HepG2 (cell line): ENCODE results near the gene BACE1-AS. TPM values are rescaled to one million over a fixed set of nuclear protein-coding genes. Genes with fewer than 3 reads are reported as not detected.

Experiments
- AGO2 ChIP-seq: fragments of 200-400 bp; formaldehyde crosslinking; optimal IDR thresholded peaks from 2 replicates; pipeline ENCODE3; 2017; ENCODE audit warnings: mild to moderate bottlenecking, low read depth, low read length, moderate library complexity
- ARNT2 ChIP-seq: sonication (generic); formaldehyde crosslinking; IDR thresholded peaks from 2 replicates; pipeline ENCODE4 v1.8.0; 2022; ENCODE audit warnings: mild to moderate bottlenecking, low read depth, missing genetic modification reagents, moderate library complexity
- CBX5 ChIP-seq: sonication (generic); formaldehyde crosslinking; IDR thresholded peaks from 2 replicates; pipeline ENCODE4 v1.4.0; 2020; ENCODE audit warnings: missing genetic modification reagents, borderline replicate concordance
- EED ChIP-seq: sonication (generic); formaldehyde crosslinking; IDR thresholded peaks from 2 replicates; pipeline ENCODE4 v1.5.0; 2020; ENCODE audit warnings: mild to moderate bottlenecking, missing genetic modification reagents
- GABPB1 ChIP-seq: IDR thresholded peaks from 2 replicates; pipeline ENCODE4 v1.6.1; 2016; ENCODE audit warnings: mild to moderate bottlenecking, missing genetic modification reagents, moderate library complexity, missing compliant biosample characterization
- HIVEP1 ChIP-seq: sonication (generic); formaldehyde crosslinking; IDR thresholded peaks from 2 replicates; pipeline ENCODE4 v1.4.0; 2020; ENCODE audit warnings: mild to moderate bottlenecking, missing genetic modification reagents
- HNF1B ChIP-seq: sonication (generic); formaldehyde crosslinking; IDR thresholded peaks from 2 replicates; pipeline ENCODE4 v1.5.1; 2020; ENCODE audit warnings: mild to moderate bottlenecking, moderate library complexity, missing genetic modification reagents
- ISX ChIP-seq: sonication (generic); formaldehyde crosslinking; conservative IDR thresholded peaks from 2 replicates; pipeline ENCODE4 v1.5.0; 2020; ENCODE audit warnings: missing genetic modification reagents
- NAIF1 ChIP-seq: sonication (generic); formaldehyde crosslinking; IDR thresholded peaks from 2 replicates; pipeline ENCODE4 v1.5.0; 2020; ENCODE audit warnings: mild to moderate bottlenecking, missing genetic modification reagents, borderline replicate concordance
- ONECUT2 ChIP-seq: sonication (generic); formaldehyde crosslinking; IDR thresholded peaks from 2 replicates; pipeline ENCODE4 v1.4.0; 2020; ENCODE audit warnings: missing genetic modification reagents
- SAFB2 ChIP-seq: sonication (generic); formaldehyde crosslinking; IDR thresholded peaks from 2 replicates; pipeline ENCODE4 v1.5.1; 2020; ENCODE audit warnings: missing genetic modification reagents, low read depth, mild to moderate bottlenecking, borderline replicate concordance
- SP2 ChIP-seq: sonication (generic); formaldehyde crosslinking; IDR thresholded peaks from 2 replicates; pipeline ENCODE4 v1.5.1; 2020; ENCODE audit warnings: mild to moderate bottlenecking, missing genetic modification reagents
- THAP11 ChIP-seq: IDR thresholded peaks from 2 replicates; pipeline ENCODE4 v1.6.1; 2016; ENCODE audit warnings: missing biosample characterization, missing genetic modification reagents
- ZC3H13 ChIP-seq: sonication (generic); formaldehyde crosslinking; IDR thresholded peaks from 2 replicates; pipeline ENCODE4 v1.8.1; 2023; ENCODE audit warnings: mild to moderate bottlenecking, missing genetic modification reagents, moderate library complexity
- ZNF256 ChIP-seq: sonication (generic); formaldehyde crosslinking; conservative IDR thresholded peaks from 2 replicates; pipeline ENCODE4 v1.4.0; 2020; ENCODE audit warnings: missing genetic modification reagents
- ZNF281 ChIP-seq: sonication (generic); formaldehyde crosslinking; IDR thresholded peaks from 2 replicates; pipeline ENCODE4 v1.4.0; 2020; ENCODE audit warnings: missing genetic modification reagents, borderline replicate concordance
- ZNF512 ChIP-seq: sonication (generic); formaldehyde crosslinking; IDR thresholded peaks from 2 replicates; pipeline ENCODE4 v1.4.0; 2020; ENCODE audit warnings: mild to moderate bottlenecking, missing genetic modification reagents
- ZNF607 ChIP-seq: sonication (generic); formaldehyde crosslinking; IDR thresholded peaks from 2 replicates; pipeline ENCODE4 v1.5.1; 2020; ENCODE audit warnings: missing genetic modification reagents, mild to moderate bottlenecking, borderline replicate concordance
- ZNF709 ChIP-seq: sonication (generic); formaldehyde crosslinking; IDR thresholded peaks from 2 replicates; pipeline ENCODE4 v1.5.0; 2020; ENCODE audit warnings: mild to moderate bottlenecking, missing genetic modification reagents
- ZNF710 ChIP-seq: sonication (generic); formaldehyde crosslinking; IDR thresholded peaks from 2 replicates; pipeline ENCODE4 v1.5.0; 2020; ENCODE audit warnings: mild to moderate bottlenecking, missing genetic modification reagents, borderline replicate concordance
- ZSCAN20 ChIP-seq: sonication (generic); formaldehyde crosslinking; IDR thresholded peaks from 2 replicates; pipeline ENCODE4 v1.4.0; 2020; ENCODE audit warnings: missing genetic modification reagents, mild to moderate bottlenecking, borderline replicate concordance
- polyA plus RNA-seq, 8 experiments: library from polyadenylated mRNA; depleted of rRNA in 3 of 8; stranded (reverse) in 7 of 8; unstranded in 1 of 8; fragments of >200 nt; fragmentation: Illumina TruSeq in 4 of 8; extraction: Trizol in 4 of 8; gene quantifications; 2 replicates each; pipeline versions ENCODE4 v1.2.1 to v1.2.3, GENCODE V29; 2011 to 2016; ENCODE audit warnings: low read depth in 4 of 8, missing spikeins in 1 of 8, mixed read lengths in 1 of 8; ENCODE audit not compliant: insufficient read depth in 1 of 8
- total RNA-seq, 5 experiments: library from RNA; depleted of rRNA; stranded (reverse); fragments of >200 nt; fragmentation: Illumina TruSeq; extraction: Trizol; gene quantifications; 2 replicates each; pipeline ENCODE4 v1.2.3, GENCODE V29; 2016; ENCODE audit warnings: low read depth in 1 of 5

BACE1-AS gene
- total and polyA plus RNA-seq, 2 of the 13 experiments (the other 11 are each of a cell fraction or from before 2014, with no cell fraction given), result 2.0 to 3.9 TPM

- TF ChIP-seq ZNF281 (CRISPR knock-in tag) (peak; percentile 71; the same call in 1 of the 2 replicates), CBX5 (CRISPR knock-in tag) (no peak), SAFB2 (CRISPR knock-in tag) (no peak), HNF1B (0 out of 2 replicates have a peak, but pooled peaks have one; percentile 59), ZC3H13 (CRISPR knock-in tag) (no peak), ISX (no peak), AGO2 (no peak), ZNF512 (CRISPR knock-in tag) (no peak), ZNF607 (0 out of 2 replicates have a peak, but pooled peaks have one; percentile 39), ZNF710 (CRISPR knock-in tag) (0 out of 2 replicates have a peak, but pooled peaks have one; percentile 36), HIVEP1 (CRISPR knock-in tag) (no peak), ZNF709 (no peak), ZSCAN20 (CRISPR knock-in tag) (no peak), SP2 (peak; percentile 16; the same call in 1 of the 2 replicates), ZNF256 (CRISPR knock-in tag) (no peak), ARNT2 (CRISPR knock-in tag) (no peak), GABPB1 (peak; percentile 16; the same call in 1 of the 2 replicates), THAP11 (CRISPR knock-in tag) (peak; percentile 38; the same call in 1 of the 2 replicates), ONECUT2 (CRISPR knock-in tag) (no peak), EED (CRISPR knock-in tag) (no peak), NAIF1 (CRISPR knock-in tag) (no peak)
Measured at GRCh38 chr11:117314840-117315239, 23.7 kb downstream of the BACE1-AS start (continued).
